ENCODE measurements around the gene BARHL1.

DNA sequence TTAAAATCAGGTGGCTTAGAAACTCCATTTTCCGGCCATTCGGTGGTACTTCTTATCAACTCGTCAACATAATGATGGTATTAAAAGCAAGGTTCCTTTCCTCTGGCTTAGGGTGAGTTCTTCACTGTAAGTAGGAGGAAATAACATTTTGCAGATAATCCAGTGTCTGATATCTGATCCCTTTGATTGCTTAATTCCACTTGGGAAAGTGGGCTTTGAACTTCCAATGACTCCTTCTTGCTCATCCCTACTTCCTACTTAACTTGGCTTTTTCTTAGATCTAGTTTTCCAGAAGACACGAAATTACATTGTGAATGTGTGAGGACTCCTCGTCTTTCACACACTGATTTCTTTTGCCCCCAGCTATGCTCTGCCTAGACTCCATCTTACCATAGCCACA, 55.8 kb downstream of the BARHL1 start:
- TF ChIP-seq POLR2AphosphoS5 (IDR thresholded peaks at IDR 0.05) (no peak), EP300 (IDR thresholded peaks at IDR 0.05) (no peak)

All from stomach (tissue), 4 donors.